Measurements from ENCODE around the gene CDC26.

CDC26 gene

DNA sequence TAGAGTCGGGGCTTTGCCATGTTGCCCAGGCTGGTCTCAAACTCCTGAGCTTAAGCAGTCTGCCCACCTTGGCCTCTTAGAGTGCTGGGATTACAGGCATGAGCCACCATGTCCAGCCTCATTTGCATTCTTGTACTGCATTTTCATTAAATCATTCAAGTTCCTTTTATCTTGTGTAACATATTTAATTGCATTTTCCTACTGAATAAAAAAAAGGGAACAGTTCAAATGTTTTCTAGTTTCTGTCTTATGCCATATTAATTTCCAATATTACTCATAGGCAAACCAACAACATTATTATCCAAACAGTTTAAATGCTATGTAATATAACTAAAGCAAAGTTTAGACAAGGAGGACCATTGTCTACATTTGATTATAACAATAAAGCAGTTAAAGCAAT, 47.9 kb downstream of the CDC26 start:
- no peak for DNase-seq (ENCODE audit: low read depth)
- H3K4me3 ChIP-seq (ENCODE audit: low read depth, low read length), result no peak overlapping the region
- TF ChIP-seq CTCF (conservative IDR thresholded peaks at IDR 0.05; ENCODE audit: low read depth, low read length), result no peak

- H3K4me3 ChIP-seq (ENCODE audit: low read depth, low read length), result no peak overlapping the region
- DNase-seq (ENCODE audit: low read depth), result peak; percentile 91
- TF ChIP-seq CTCF (conservative IDR thresholded peaks at IDR 0.05; ENCODE audit: low read depth, low read length), result no peak
These were observed 51.4 kb downstream of the CDC26 start for GRCh38 chr9:113223963-113224362.

- no peak for TF ChIP-seq CTCF (conservative IDR thresholded peaks at IDR 0.05; ENCODE audit: low read depth, low read length)
- peak; percentile 59 for DNase-seq (ENCODE audit: low read depth)
- peak overlapping the region; percentile 93 for H3K4me3 ChIP-seq (ENCODE audit: low read depth, low read length)
These were observed 52.9 kb downstream of the CDC26 start for GRCh38 chr9:113222482-113222841.

- TF ChIP-seq CTCF (conservative IDR thresholded peaks at IDR 0.05; ENCODE audit: low read depth, low read length), result no peak
- no peak for DNase-seq (ENCODE audit: low read depth)
- H3K4me3 ChIP-seq (ENCODE audit: low read depth, low read length), result peak overlapping the region; percentile 93
These were observed 53.4 kb downstream of the CDC26 start for GRCh38 chr9:113221800-113222481.

- DNase-seq (ENCODE audit: low read depth), result peak; percentile 99
- TF ChIP-seq CTCF (conservative IDR thresholded peaks at IDR 0.05; ENCODE audit: low read depth, low read length), result no peak
- H3K4me3 ChIP-seq (ENCODE audit: low read depth, low read length), result peak within 1 kb of the TSS; percentile 95
These were observed 54.2 kb downstream of the CDC26 start, which contains the start of the genes FKBP15 and SLC31A1 for GRCh38 chr9:113221003-113221799. Gene FKBP15 (minus strand): TSS chr9:113221277. CDS start chr9:113221243, 34 bp downstream. Gene SLC31A1 (plus strand): TSS chr9:113221544. CDS start chr9:113256149, 34,605 bp downstream.

DNA sequence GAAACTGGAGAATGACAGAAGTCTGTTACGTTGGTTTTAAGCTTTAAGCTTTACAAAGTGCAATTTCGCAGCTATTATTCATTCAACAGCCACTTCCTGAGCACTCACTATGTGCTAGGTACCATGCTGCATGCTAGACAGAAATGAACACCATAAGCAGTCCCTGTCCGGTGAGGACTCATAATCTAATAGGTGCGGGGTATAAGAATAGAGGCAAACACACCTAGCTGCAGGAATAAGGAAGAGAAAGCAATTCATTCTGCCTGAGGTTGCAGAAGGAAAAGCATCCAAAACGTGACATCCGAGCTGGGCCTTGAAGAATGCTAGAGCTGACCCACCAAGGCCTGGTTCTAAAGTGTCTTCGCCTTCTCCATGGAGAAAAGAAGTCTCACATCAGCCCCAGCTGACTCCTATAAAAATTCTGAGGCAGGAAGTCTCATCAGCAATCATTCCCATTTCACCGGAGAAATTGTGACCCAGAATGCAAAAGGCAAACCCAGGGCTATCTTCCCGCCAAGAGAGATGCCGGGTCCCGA, 54.8 kb downstream of the CDC26 start:
- peak overlapping the region; percentile 95 for H3K4me3 ChIP-seq (ENCODE audit: low read depth, low read length)
- peak; percentile 25 for DNase-seq (ENCODE audit: low read depth)
- TF ChIP-seq CTCF (conservative IDR thresholded peaks at IDR 0.05; ENCODE audit: low read depth, low read length), result no peak

Measured in choroid plexus epithelial cell (primary cell).